Lower leg skin (tissue), 3 donors: ENCODE data around the gene AUTS2.

ENCODE experiments used
- CTCF ChIP-seq, 3 donors: fragments of 450-650 bp; IDR thresholded peaks; one replicate each; pipeline ENCODE4 v1.5.1; 2016; ENCODE audit warnings: antibody characterized with exemption in 3 of 3, mild to moderate bottlenecking in 3 of 3, moderate library complexity in 2 of 3
- POLR2A ChIP-seq, 2 donors: fragments of 450-650 bp; IDR thresholded peaks; one replicate each; pipeline ENCODE4 v1.6.1; 2016 to 2017; ENCODE audit warnings: antibody characterized with exemption in 2 of 2, mild to moderate bottlenecking in 1 of 2, moderate library complexity in 1 of 2

GRCh38 chr7:69620063-69620462, 21.8 kb downstream of the AUTS2 start:
- no peak for TF ChIP-seq CTCF (IDR thresholded peaks at IDR 0.05)
- no peak for TF ChIP-seq POLR2A (IDR thresholded peaks at IDR 0.05)
